SU-DHL-6 (cell line): ENCODE measurements around the gene ACSM6.

Experiments used
- CTCF ChIP-seq: fragments of 200-600 bp; sonication (generic); IDR thresholded peaks from one replicate; pipeline ENCODE4 v1.5.1; 2017; ENCODE audit warnings: antibody characterized with exemption, mild to moderate bottlenecking, low read length, moderate library complexity; ENCODE audit not compliant: insufficient read depth, poor library complexity, severe bottlenecking
- EZH2phosphoT487 ChIP-seq: fragments of 200-600 bp; sonication (generic), shearing (Covaris generic); conservative IDR thresholded peaks from 2 replicates; pipeline ENCODE4 v1.6.1; 2018; ENCODE audit warnings: mild to moderate bottlenecking, antibody characterized with exemption, low read length, moderate library complexity, mixed read lengths

GRCh38 chr10:95249467-95249866 lies 55.4 kb downstream of the ACSM6 start:
- no peak for TF ChIP-seq CTCF
- TF ChIP-seq EZH2phosphoT487, result no peak
